ENCODE measurements around the gene TARS3. TPM values are rescaled to one million over a fixed set of nuclear protein-coding genes. Genes with fewer than 3 reads are reported as not detected.

Gene TARS3
- total RNA-seq, 1 donor = 10.0 TPM

DNA sequence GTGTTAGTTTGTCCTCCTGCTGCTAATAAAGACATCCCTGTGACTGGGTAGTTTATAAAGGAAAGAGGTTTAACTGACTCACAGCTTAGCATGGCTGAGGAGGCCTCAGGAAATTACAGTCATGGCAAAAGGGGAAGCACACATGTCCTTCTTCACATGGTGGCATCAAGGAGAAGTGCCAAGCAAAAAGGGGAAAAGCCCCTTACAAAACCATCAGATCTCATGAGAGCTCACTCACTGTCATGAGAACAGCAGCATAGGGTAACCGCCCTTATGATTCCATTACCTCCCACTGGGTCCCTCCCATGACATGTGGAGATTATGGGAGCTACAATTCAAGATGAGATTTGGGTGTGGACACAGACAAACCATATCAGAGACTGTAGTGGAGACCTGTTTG, 99.1 kb downstream of the TARS3 start:
- no peak for DNase-seq (ENCODE audit: low read depth)
- H3K4me3 ChIP-seq (ENCODE audit: low read depth, low read length) = no peak overlapping the region
- TF ChIP-seq, protein P1, sequence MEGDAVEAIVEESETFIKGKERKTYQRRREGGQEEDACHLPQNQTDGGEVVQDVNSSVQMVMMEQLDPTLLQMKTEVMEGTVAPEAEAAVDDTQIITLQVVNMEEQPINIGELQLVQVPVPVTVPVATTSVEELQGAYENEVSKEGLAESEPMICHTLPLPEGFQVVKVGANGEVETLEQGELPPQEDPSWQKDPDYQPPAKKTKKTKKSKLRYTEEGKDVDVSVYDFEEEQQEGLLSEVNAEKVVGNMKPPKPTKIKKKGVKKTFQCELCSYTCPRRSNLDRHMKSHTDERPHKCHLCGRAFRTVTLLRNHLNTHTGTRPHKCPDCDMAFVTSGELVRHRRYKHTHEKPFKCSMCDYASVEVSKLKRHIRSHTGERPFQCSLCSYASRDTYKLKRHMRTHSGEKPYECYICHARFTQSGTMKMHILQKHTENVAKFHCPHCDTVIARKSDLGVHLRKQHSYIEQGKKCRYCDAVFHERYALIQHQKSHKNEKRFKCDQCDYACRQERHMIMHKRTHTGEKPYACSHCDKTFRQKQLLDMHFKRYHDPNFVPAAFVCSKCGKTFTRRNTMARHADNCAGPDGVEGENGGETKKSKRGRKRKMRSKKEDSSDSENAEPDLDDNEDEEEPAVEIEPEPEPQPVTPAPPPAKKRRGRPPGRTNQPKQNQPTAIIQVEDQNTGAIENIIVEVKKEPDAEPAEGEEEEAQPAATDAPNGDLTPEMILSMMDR (IDR thresholded peaks at IDR 0.05; ENCODE audit: insufficient read depth, low read length) = no peak

GRCh38 chr15:101623367-101624304, 100.6 kb downstream of the TARS3 start:
- TF ChIP-seq, protein P1 (IDR thresholded peaks at IDR 0.05; ENCODE audit: insufficient read depth, low read length) = no peak
- H3K4me3 ChIP-seq (ENCODE audit: low read depth, low read length) = no peak overlapping the region
- DNase-seq (ENCODE audit: low read depth) = no peak

GRCh38 chr15:101621961-101622360, 102.3 kb downstream of the TARS3 start:
- DNase-seq (ENCODE audit: low read depth) = no peak
- no peak overlapping the region for H3K4me3 ChIP-seq (ENCODE audit: low read depth, low read length)
- TF ChIP-seq, protein P1 (IDR thresholded peaks at IDR 0.05; ENCODE audit: insufficient read depth, low read length) = no peak

DNA sequence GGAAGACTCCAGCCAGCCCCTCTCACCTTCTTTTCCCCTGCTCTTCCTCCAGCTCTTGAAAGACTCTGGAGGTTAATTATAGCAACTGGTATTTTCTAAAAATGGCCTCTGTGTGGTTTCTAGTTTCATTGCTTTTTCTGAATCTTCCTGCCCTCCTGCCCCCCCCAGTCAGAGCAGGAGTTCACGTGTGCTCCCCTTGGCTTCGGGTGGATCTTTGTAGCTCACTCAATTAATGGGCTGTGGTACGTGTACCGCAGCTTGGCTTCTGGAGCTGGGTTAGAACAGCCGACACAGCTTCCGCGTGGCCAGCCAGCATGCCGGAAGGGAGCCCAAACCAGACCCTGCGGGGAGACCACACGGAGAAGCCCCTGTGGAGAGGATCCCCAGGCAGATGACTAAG, 103.6 kb downstream of the TARS3 start:
- no peak for DNase-seq (ENCODE audit: low read depth)
- H3K4me3 ChIP-seq (ENCODE audit: low read depth, low read length) = no peak overlapping the region
- TF ChIP-seq, protein P1 (IDR thresholded peaks at IDR 0.05; ENCODE audit: insufficient read depth, low read length) = no peak

DNA sequence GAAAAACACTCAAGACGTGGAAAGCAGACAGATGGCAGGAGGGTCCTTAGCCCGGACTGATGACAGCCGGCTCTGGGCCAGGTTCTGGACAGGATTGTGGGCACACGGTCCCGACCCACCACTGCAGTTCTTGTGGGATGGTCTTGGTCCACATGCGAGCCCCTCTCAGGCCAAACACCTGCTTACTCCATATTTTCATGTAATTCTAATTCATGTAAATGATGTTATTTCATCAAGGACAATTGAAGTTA, 104.7 kb downstream of the TARS3 start:
- H3K4me3 ChIP-seq (ENCODE audit: low read depth, low read length) = no peak overlapping the region
- DNase-seq (ENCODE audit: low read depth) = no peak
- TF ChIP-seq, protein P1 (IDR thresholded peaks at IDR 0.05; ENCODE audit: insufficient read depth, low read length) = no peak

- no peak overlapping the region for H3K4me3 ChIP-seq (ENCODE audit: low read depth, low read length)
- TF ChIP-seq, protein P1 (IDR thresholded peaks at IDR 0.05; ENCODE audit: insufficient read depth, low read length) = no peak
- no peak for DNase-seq (ENCODE audit: low read depth)
Measured at GRCh38 chr15:101618851-101619614, 105.2 kb downstream of the TARS3 start.

Measured in fibroblast of the aortic adventitia (primary cell).